Lung microvascular endothelial cell (primary cell): ENCODE measurements around the gene OR13H1. TPM values are rescaled to one million over a fixed set of nuclear protein-coding genes. Genes with fewer than 3 reads are reported as not detected.
"Not testable (repeated sequence)": the region's sequence is repeated elsewhere in the genome, so short reads cannot be mapped to it uniquely, and the experiment has no call there.

Experiments used
- DNase-seq, 2 donors: peaks; one replicate each; pipeline versions ENCODE4 v3.0.0 to v3.0.0-alpha.2; 2010; ENCODE audit warnings: low read depth in 2 of 2
- total RNA-seq: library from RNA; depleted of rRNA; stranded (reverse); fragments of >200 nt; gene quantifications from 2 replicates; pipeline ENCODE4 v1.2.1, GENCODE V29; 2014

Gene OR13H1, protein sequence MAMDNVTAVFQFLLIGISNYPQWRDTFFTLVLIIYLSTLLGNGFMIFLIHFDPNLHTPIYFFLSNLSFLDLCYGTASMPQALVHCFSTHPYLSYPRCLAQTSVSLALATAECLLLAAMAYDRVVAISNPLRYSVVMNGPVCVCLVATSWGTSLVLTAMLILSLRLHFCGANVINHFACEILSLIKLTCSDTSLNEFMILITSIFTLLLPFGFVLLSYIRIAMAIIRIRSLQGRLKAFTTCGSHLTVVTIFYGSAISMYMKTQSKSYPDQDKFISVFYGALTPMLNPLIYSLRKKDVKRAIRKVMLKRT
- total RNA-seq, result not detected in 2 replicates

GRCh38 chrX:131543774-131544173 is at the start of gene OR13H1:
Gene OR13H1 (plus strand): TSS chrX:131544074. CDS start chrX:131544074, 0 bp downstream.
- no peak for DNase-seq

GRCh38 chrX:131501556-131501955 is 42.3 kb upstream of the OR13H1 start:
- not testable (repeated sequence) for DNase-seq

DNA sequence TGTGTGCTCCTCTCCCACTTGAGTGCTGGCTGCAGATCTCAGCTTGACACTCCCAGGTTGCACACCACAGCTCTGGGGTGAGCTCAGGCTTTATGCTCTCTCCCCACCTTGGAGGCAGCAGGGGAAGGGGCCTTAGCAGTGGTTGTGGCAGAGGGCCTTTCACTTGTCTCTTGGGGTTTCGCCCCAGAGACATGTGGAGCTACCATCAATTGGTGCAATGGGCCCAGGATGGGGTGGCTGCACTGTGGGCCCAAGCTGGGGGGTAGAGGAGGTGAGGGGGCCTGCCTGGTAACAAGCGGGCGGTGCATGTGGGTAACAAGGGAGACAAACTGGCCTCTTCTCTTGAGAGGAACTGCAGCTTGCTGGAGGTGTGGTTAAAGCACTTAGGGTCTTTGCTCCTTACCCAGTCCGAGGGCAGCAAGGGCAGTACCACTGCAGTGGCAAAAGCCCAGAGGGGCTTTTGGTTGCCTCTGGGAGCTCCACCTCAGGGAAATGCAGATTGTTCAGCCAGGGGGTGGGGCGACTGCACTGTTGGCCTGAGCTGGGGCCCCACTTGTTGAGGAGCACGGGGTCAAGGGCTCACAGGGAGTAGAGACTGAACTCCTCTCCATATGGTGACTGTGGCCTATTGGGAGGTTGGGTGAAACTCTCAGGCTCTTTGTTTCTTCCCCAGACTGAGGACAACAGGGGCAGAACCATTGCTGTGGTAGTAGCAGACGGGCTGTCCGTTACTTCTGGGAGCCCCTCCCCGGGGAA is 30.5 kb upstream of the OR13H1 start:
- no peak for DNase-seq

DNA sequence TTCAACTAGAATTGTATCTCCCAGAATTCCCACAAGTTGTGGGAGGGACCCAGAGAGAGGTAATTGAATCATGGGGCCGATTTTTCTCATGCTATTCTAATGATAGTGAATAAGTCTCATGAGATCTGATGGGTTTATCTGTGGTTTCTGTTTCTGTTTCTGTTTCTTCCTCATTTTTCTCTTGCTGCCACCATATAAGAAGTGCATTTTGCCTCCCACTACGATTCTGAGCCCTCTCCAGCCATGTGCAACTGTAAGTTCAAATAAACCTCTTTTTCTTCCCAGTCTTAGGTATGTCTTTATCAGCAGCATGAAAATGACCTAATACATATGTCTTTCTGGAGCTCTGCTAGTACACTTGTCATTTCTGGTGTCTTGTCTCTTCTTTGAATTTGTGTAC is 22.1 kb upstream of the OR13H1 start:
- no peak for DNase-seq

DNA sequence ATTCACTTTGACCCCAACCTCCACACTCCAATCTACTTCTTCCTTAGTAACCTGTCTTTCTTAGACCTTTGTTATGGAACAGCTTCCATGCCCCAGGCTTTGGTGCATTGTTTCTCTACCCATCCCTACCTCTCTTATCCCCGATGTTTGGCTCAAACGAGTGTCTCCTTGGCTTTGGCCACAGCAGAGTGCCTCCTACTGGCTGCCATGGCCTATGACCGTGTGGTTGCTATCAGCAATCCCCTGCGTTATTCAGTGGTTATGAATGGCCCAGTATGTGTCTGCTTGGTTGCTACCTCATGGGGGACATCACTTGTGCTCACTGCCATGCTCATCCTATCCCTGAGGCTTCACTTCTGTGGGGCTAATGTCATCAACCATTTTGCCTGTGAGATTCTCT is 344 bp downstream of the OR13H1 start:
- no peak for DNase-seq

GRCh38 chrX:131549011-131549410 is 5.1 kb downstream of the OR13H1 start:
- no peak for DNase-seq

GRCh38 chrX:131552453-131552852 is 8.6 kb downstream of the OR13H1 start:
- not testable (repeated sequence) for DNase-seq

GRCh38 chrX:131558562-131558961 is 14.7 kb downstream of the OR13H1 start:
- no peak for DNase-seq

DNA sequence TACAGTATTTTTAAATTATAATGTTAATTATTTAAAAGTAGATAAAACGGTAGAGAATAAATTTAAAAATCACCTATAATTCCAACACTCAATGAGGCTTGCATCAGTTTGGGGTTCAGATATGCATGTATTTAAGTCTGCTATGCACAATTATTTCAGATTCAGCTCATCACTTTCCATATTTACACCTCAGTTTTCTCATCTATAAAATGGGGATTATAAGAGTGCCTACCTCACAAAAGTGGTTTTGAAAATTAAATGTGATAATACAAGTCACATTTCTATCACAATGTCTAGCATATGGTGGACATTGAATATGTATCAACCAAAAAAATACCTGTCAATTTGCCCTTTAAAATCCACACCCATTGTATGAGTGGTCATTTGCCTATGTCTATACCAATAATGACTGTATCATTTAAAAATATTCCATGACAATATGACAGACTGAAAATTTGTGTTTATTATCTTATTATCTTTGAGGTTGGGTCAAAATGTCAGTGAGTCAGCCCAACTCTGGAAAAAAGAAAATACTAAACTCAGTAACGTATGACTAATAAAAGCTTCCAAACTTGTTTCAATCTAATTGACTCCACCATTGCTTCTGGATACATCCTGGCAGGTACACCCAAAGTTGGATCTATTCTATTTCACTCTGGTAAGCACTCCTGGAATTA is 20.8 kb downstream of the OR13H1 start:
- no peak for DNase-seq

- DNase-seq, result no peak
These were observed 22.0 kb downstream of the OR13H1 start for GRCh38 chrX:131565909-131566308.

- no peak for DNase-seq
These were observed 27.5 kb downstream of the OR13H1 start for GRCh38 chrX:131571348-131571747.

GRCh38 chrX:131572372-131573014 is 28.6 kb downstream of the OR13H1 start:
- no peak for DNase-seq

- DNase-seq, result no peak
These were observed 33.5 kb downstream of the OR13H1 start for GRCh38 chrX:131577413-131577812.

- DNase-seq, result no peak
These were observed 34.3 kb downstream of the OR13H1 start for GRCh38 chrX:131577999-131578734.

DNA sequence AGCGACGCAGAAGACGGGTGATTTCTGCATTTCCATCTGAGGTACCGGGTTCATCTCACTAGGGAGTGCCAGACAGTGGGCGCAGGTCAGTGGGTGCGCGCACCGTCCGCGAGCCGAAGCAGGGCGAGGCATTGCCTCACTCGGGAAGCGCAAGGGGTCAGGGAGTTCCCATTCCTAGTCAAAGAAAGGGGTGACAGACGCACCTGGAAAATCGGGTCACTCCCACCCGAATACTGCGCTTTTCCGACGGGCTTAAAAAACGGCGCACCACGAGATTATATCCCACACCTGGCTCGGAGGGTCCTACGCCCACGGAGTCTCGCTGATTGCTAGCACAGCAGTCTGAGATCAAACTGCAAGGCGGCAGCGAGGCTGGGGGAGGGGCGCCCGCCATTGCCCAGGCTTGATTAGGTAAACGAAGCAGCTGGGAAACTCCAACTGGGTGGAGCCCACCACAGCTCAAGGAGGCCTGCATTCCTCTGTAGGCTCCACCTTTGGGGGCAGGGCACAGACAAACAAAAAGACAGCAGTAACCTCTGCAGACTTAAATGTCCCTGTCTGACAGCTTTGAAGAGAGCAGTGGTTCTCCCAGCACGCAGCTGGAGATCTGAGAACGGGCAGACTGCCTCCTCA is 35.0 kb downstream of the OR13H1 start:
- DNase-seq, result not testable (repeated sequence)

- no peak for DNase-seq
These were observed 45.1 kb downstream of the OR13H1 start for GRCh38 chrX:131588995-131589394.
